ENCODE results near the gene MID2.
"Not testable (repeated sequence)": the region's sequence is repeated elsewhere in the genome, so short reads cannot be mapped to it uniquely, and the experiment has no call there.

Gene MID2

GRCh38 chrX:107849747-107850421 is 24.2 kb downstream of the MID2 start:
- Histone ChIP-seq H3K9me3 (ENCODE audit: control insufficient read depth, low read length) (no peaks in the 10 kb centered on the region), H3K4me3 (ENCODE audit: low read length) (no peak overlapping the region), H3K4me1 (ENCODE audit: control insufficient read depth, insufficient read depth, low read length) (no peaks in the 10 kb centered on the region), H3K27me3 (ENCODE audit: control insufficient read depth, insufficient read depth, low read length) (no peaks in the 10 kb centered on the region), H3K9ac (ENCODE audit: low read length) (no peak overlapping the region), H3K36me3 (ENCODE audit: control insufficient read depth, insufficient read depth, low read length) (no peaks in the 10 kb centered on the region)

DNA sequence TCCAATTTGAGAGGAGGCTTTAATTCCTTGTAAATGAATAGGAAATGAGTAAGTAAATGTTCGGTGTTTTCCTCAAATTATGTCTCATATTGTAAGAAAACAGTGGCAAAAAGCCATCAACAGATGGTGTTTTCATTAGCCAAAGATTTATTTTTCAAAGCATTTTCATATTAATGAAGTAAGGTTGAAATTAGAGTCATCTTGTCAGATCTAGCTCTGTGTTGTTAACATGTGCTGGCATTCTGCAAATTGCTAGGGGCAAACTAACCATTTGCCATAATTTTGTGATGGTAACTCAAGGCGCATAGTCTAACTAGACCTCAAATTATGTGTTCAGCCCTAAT is 24.7 kb downstream of the MID2 start:
- Histone ChIP-seq H3K4me3 (ENCODE audit: low read length) (no peak overlapping the region), H3K4me1 (ENCODE audit: control insufficient read depth, insufficient read depth, low read length) (no peaks in the 10 kb centered on the region), H3K27me3 (ENCODE audit: control insufficient read depth, insufficient read depth, low read length) (no peaks in the 10 kb centered on the region), H3K9me3 (ENCODE audit: control insufficient read depth, low read length) (no peaks in the 10 kb centered on the region), H3K9ac (ENCODE audit: low read length) (no peak overlapping the region), H3K36me3 (ENCODE audit: control insufficient read depth, insufficient read depth, low read length) (no peaks in the 10 kb centered on the region)

DNA sequence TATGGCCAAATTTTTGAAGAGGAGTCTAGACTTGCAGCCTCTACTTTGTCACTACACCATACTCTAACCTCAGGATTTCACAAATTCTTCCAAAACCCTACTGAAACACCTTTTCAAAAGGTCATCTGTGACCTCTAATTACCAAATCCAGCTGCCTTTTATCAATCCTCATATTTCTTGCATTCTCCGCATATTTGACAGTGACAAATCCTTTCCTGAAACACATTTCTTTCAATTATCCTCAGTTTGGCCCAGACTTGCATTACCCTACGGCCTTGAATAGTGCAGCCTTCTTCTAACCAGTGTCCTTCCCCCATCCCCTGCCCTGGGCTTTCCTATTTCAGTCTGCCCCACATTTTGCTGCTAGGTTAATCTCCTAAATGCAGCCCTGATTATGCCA is 25.5 kb downstream of the MID2 start:
- Histone ChIP-seq H3K4me3 (ENCODE audit: low read length) (no peak overlapping the region), H3K27me3 (ENCODE audit: control insufficient read depth, insufficient read depth, low read length) (no peaks in the 10 kb centered on the region), H3K9ac (ENCODE audit: low read length) (no peak overlapping the region), H3K36me3 (ENCODE audit: control insufficient read depth, insufficient read depth, low read length) (no peaks in the 10 kb centered on the region), H3K9me3 (ENCODE audit: control insufficient read depth, low read length) (no peaks in the 10 kb centered on the region), H3K4me1 (ENCODE audit: control insufficient read depth, insufficient read depth, low read length) (no peaks in the 10 kb centered on the region)

- H3K27me3 ChIP-seq (ENCODE audit: control insufficient read depth, insufficient read depth, low read length); H3K9me3 ChIP-seq (ENCODE audit: control insufficient read depth, low read length); H3K4me3 ChIP-seq (ENCODE audit: low read length); H3K9ac ChIP-seq (ENCODE audit: low read length); H3K36me3 ChIP-seq (ENCODE audit: control insufficient read depth, insufficient read depth, low read length); H3K4me1 ChIP-seq (ENCODE audit: control insufficient read depth, insufficient read depth, low read length): not testable (repeated sequence)
Observed at GRCh38 chrX:107851665-107852064, 26.0 kb downstream of the MID2 start.

GRCh38 chrX:107856289-107856688 is 30.6 kb downstream of the MID2 start:
- Histone ChIP-seq H3K4me1 (ENCODE audit: control insufficient read depth, insufficient read depth, low read length) (no peaks in the 10 kb centered on the region), H3K36me3 (ENCODE audit: control insufficient read depth, insufficient read depth, low read length) (no peaks in the 10 kb centered on the region), H3K9ac (ENCODE audit: low read length) (no peak overlapping the region), H3K27me3 (ENCODE audit: control insufficient read depth, insufficient read depth, low read length) (no peaks in the 10 kb centered on the region), H3K9me3 (ENCODE audit: control insufficient read depth, low read length) (no peaks in the 10 kb centered on the region), H3K4me3 (ENCODE audit: low read length) (no peak overlapping the region)

DNA sequence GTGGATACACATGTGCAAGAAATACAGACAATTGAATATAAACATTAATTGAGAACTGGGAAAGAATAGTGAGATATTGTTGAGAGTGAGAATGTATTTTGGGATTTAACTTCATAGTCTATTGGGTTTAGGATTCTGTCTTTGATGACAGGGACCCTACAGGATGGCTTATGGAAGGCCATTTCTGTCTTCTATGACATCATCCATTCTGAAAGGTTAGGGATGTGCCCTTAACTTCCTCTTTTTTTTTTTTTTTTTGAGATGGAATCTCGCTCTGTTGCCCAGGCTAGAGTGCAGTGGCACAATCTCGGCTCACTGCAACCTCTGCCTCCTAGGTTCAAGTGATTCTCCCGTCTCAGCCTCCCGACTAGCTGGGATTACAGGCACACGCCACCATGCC is 31.4 kb downstream of the MID2 start:
- not testable (repeated sequence) for H3K27me3 ChIP-seq (ENCODE audit: control insufficient read depth, insufficient read depth, low read length); H3K4me3 ChIP-seq (ENCODE audit: low read length); H3K36me3 ChIP-seq (ENCODE audit: control insufficient read depth, insufficient read depth, low read length); H3K4me1 ChIP-seq (ENCODE audit: control insufficient read depth, insufficient read depth, low read length); H3K9ac ChIP-seq (ENCODE audit: low read length); H3K9me3 ChIP-seq (ENCODE audit: control insufficient read depth, low read length)

- Histone ChIP-seq H3K27me3 (ENCODE audit: control insufficient read depth, insufficient read depth, low read length) (no peaks in the 10 kb centered on the region), H3K9ac (ENCODE audit: low read length) (no peak overlapping the region), H3K4me3 (ENCODE audit: low read length) (no peak overlapping the region), H3K9me3 (ENCODE audit: control insufficient read depth, low read length) (no peaks in the 10 kb centered on the region), H3K4me1 (ENCODE audit: control insufficient read depth, insufficient read depth, low read length) (no peaks in the 10 kb centered on the region), H3K36me3 (ENCODE audit: control insufficient read depth, insufficient read depth, low read length) (no peaks in the 10 kb centered on the region)
Observed at GRCh38 chrX:107857837-107858236, 32.2 kb downstream of the MID2 start.

DNA sequence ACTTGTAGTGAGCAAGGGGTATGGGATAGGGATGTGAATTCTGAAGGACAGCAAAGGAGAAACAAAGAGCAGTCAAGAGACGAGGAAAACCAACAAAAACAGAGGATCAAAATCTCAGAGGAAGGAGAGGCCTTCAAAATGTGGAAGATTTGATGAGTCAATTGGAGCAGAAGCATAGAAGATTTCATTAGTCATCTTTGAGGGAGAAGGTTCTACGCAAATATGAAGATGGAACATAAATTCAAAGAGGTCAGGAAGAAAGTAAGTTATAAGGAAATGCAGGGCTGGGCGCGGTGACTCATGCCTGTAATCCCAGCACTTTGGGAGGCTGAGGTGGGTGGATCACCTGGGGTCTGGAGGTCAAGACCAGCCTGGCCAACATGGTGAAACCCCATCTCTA is 35.4 kb downstream of the MID2 start:
- Histone ChIP-seq H3K27me3 (ENCODE audit: control insufficient read depth, insufficient read depth, low read length) (no peaks in the 10 kb centered on the region), H3K9ac (ENCODE audit: low read length) (no peak overlapping the region), H3K4me1 (ENCODE audit: control insufficient read depth, insufficient read depth, low read length) (no peaks in the 10 kb centered on the region), H3K36me3 (ENCODE audit: control insufficient read depth, insufficient read depth, low read length) (no peaks in the 10 kb centered on the region), H3K4me3 (ENCODE audit: low read length) (no peak overlapping the region), H3K9me3 (ENCODE audit: control insufficient read depth, low read length) (no peaks in the 10 kb centered on the region)

DNA sequence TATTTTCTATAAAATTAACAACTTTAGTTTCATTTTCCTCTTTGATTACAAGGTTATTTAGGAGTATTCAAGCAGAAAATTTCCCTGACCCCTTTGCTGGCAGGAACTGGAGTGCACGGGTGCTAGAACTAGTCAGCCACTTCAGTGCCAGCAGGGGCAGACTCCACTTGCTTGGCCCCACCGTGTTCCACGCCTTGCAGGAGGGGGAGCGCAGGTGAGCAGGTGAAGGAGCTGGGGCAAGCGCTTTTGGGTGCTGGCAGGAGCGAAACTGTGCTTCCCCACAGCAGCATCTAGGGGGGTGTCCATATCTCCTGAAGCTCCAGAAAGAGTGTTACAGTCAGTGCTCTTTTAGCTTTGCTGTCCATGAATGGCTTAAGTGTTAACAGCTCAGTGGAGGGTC is 45.5 kb downstream of the MID2 start:
- no peaks in the 10 kb centered on the region for H3K36me3 ChIP-seq (ENCODE audit: control insufficient read depth, insufficient read depth, low read length)
- H3K9ac ChIP-seq (ENCODE audit: low read length), result no peak overlapping the region
- H3K27me3 ChIP-seq (ENCODE audit: control insufficient read depth, insufficient read depth, low read length), result no peaks in the 10 kb centered on the region
- no peaks in the 10 kb centered on the region for H3K9me3 ChIP-seq (ENCODE audit: control insufficient read depth, low read length)
- no peaks in the 10 kb centered on the region for H3K4me1 ChIP-seq (ENCODE audit: control insufficient read depth, insufficient read depth, low read length)
- H3K4me3 ChIP-seq (ENCODE audit: low read length), result no peak overlapping the region

GRCh38 chrX:107878106-107878505 is 52.4 kb downstream of the MID2 start:
- no peak overlapping the region for H3K9ac ChIP-seq (ENCODE audit: low read length)
- no peak overlapping the region for H3K4me3 ChIP-seq (ENCODE audit: low read length)
- H3K4me1 ChIP-seq (ENCODE audit: control insufficient read depth, insufficient read depth, low read length), result no peaks in the 10 kb centered on the region
- no peaks in the 10 kb centered on the region for H3K27me3 ChIP-seq (ENCODE audit: control insufficient read depth, insufficient read depth, low read length)
- H3K9me3 ChIP-seq (ENCODE audit: control insufficient read depth, low read length), result no peaks in the 10 kb centered on the region
- H3K36me3 ChIP-seq (ENCODE audit: control insufficient read depth, insufficient read depth, low read length), result no peaks in the 10 kb centered on the region

GRCh38 chrX:107880054-107880610 is 54.5 kb downstream of the MID2 start:
- Histone ChIP-seq H3K4me3 (ENCODE audit: low read length) (no peak overlapping the region), H3K36me3 (ENCODE audit: control insufficient read depth, insufficient read depth, low read length) (no peaks in the 10 kb centered on the region), H3K27me3 (ENCODE audit: control insufficient read depth, insufficient read depth, low read length) (no peaks in the 10 kb centered on the region), H3K9ac (ENCODE audit: low read length) (no peak overlapping the region), H3K9me3 (ENCODE audit: control insufficient read depth, low read length) (no peaks in the 10 kb centered on the region), H3K4me1 (ENCODE audit: control insufficient read depth, insufficient read depth, low read length) (no peaks in the 10 kb centered on the region)

- Histone ChIP-seq H3K4me1 (ENCODE audit: control insufficient read depth, insufficient read depth, low read length) (no peaks in the 10 kb centered on the region), H3K36me3 (ENCODE audit: control insufficient read depth, insufficient read depth, low read length) (no peaks in the 10 kb centered on the region), H3K9me3 (ENCODE audit: control insufficient read depth, low read length) (no peaks in the 10 kb centered on the region), H3K27me3 (ENCODE audit: control insufficient read depth, insufficient read depth, low read length) (no peaks in the 10 kb centered on the region), H3K9ac (ENCODE audit: low read length) (no peak overlapping the region), H3K4me3 (ENCODE audit: low read length) (no peak overlapping the region)
Observed at GRCh38 chrX:107894038-107894437, 68.4 kb downstream of the MID2 start.

- H3K4me1 ChIP-seq (ENCODE audit: control insufficient read depth, insufficient read depth, low read length), result no peaks in the 10 kb centered on the region
- H3K36me3 ChIP-seq (ENCODE audit: control insufficient read depth, insufficient read depth, low read length), result no peaks in the 10 kb centered on the region
- no peaks in the 10 kb centered on the region for H3K9me3 ChIP-seq (ENCODE audit: control insufficient read depth, low read length)
- no peak overlapping the region for H3K4me3 ChIP-seq (ENCODE audit: low read length)
- H3K9ac ChIP-seq (ENCODE audit: low read length), result no peak overlapping the region
- H3K27me3 ChIP-seq (ENCODE audit: control insufficient read depth, insufficient read depth, low read length), result no peaks in the 10 kb centered on the region
Observed at GRCh38 chrX:107902721-107903120, 77.1 kb downstream of the MID2 start.

All from mucosa of stomach (tissue), 1 donor.